ENCODE measurements around the gene POC5.
"Not testable (repeated sequence)": the region's sequence is repeated elsewhere in the genome, so short reads cannot be mapped to it uniquely, and the experiment has no call there.

POC5 gene

DNA sequence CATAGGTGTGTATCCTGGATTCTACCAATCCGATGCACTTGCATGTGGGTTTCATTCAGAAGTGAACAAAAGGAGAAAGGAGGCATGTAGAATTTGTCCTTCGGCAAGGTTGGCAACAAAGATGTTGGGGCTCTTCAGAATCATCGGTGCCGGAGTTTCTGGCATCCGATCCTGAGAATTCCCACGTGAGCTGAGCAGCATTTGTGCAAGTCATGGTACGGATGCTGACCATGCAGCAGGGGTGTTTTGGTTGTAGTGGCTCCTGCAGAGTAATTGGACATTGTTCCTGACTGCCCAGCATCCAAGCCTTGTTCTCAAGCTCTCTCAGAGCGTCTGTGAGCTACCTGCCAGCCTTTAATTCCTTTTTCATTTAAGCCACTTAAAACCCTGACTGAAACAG is 19.0 kb upstream of the POC5 start:
- DNase-seq (ENCODE audit: low read depth in 2 of 2) = no peak
- H3K4me3 ChIP-seq (replicated peaks in 1 of 2; ENCODE audit: low read depth in 2 of 2, low read length in 2 of 2) = no peak overlapping the region
- TF ChIP-seq, protein P1, sequence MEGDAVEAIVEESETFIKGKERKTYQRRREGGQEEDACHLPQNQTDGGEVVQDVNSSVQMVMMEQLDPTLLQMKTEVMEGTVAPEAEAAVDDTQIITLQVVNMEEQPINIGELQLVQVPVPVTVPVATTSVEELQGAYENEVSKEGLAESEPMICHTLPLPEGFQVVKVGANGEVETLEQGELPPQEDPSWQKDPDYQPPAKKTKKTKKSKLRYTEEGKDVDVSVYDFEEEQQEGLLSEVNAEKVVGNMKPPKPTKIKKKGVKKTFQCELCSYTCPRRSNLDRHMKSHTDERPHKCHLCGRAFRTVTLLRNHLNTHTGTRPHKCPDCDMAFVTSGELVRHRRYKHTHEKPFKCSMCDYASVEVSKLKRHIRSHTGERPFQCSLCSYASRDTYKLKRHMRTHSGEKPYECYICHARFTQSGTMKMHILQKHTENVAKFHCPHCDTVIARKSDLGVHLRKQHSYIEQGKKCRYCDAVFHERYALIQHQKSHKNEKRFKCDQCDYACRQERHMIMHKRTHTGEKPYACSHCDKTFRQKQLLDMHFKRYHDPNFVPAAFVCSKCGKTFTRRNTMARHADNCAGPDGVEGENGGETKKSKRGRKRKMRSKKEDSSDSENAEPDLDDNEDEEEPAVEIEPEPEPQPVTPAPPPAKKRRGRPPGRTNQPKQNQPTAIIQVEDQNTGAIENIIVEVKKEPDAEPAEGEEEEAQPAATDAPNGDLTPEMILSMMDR (IDR thresholded peaks at IDR 0.05; ENCODE audit: low read depth, low read length) = no peak

DNA sequence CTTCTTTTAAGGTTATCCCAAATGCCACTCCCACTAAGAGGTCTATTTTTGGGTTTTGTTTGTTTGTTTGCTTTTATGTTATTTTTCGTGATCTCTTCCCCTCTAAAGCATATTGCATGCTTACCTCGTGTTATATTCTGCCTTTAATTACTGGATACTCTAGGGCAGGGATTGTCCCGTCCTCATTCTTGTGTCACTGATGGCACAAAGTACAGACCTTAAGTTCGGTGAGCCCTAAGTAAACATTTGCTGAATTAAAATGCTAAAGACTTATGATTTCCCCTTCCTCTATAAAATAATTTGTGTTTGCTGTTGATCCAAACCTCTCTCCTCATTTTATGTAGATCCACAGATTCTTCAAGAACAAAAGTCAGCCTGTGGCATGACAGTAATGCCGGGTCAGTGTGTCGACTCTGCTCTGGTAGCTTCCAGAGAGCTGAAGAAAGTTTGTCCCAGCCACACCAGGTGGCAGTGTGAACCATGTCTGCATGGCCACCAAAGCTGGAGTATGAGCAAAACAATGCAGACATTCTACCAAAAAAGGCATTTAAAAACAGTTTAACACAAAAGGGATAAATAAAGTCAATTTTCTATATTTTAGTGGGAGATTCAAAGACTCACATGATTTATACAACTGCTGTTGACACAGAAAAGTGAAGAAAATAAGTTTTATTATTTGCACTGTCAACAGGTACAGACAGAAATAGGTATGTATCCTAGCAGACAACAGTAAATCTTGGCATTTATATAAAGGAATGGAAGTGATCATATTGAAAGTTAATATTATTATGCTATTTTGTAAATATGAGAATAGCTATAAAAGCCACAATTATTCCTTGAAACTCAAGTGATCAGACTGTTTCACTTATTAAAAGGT is 17.9 kb upstream of the POC5 start:
- TF ChIP-seq, protein P1 (IDR thresholded peaks at IDR 0.05; ENCODE audit: low read depth, low read length) = peak; percentile 42
- peak; percentile 16 to 46 for DNase-seq (ENCODE audit: low read depth in 2 of 2)
- no peak overlapping the region for H3K4me3 ChIP-seq (replicated peaks in 1 of 2; ENCODE audit: low read depth in 2 of 2, low read length in 2 of 2)

DNA sequence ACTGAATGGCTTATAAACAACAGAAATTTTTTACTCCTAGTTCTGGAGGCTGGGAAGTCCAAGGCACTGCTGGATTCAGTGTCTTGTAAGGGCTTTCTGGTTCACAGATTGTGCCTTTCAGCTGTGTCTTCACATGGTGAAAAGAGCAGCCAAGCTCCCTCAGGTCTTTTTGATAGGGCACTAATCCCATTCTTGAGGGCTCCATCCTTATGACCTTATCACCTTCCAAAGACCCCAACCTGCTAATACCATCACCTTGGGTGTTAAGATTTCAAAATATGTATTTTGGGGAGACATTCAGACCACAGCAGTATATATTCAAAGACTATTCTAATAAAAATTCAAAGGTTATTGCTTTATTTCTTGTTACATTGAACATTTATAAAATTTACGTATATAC is 16.5 kb upstream of the POC5 start:
- TF ChIP-seq, protein P1 (IDR thresholded peaks at IDR 0.05; ENCODE audit: low read depth, low read length) = no peak
- no peak for DNase-seq (ENCODE audit: low read depth in 2 of 2)
- no peak overlapping the region for H3K4me3 ChIP-seq (replicated peaks in 1 of 2; ENCODE audit: low read depth in 2 of 2, low read length in 2 of 2)

DNA sequence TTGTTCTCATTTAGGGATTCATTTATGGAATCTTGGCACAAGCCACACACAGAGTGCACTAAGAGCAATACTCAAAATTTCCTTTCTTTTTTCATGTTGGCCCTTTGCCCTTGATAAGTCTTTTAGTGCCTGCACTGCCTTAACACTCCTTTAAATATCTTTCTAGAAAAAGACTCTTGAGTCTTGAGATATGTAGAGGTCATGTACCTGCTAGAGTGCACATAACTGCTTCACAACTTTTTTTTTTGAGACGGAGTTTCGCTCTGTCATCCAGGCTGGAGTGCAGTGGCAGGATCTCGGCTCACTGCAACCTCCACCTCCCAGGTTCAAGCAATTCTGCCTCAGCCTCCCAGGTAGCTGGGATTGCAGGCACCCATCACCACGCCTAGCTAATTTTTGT is 14.3 kb upstream of the POC5 start:
- H3K4me3 ChIP-seq (replicated peaks in 1 of 2; ENCODE audit: low read depth in 2 of 2, low read length in 2 of 2); DNase-seq (ENCODE audit: low read depth in 2 of 2): not testable (repeated sequence)

DNA sequence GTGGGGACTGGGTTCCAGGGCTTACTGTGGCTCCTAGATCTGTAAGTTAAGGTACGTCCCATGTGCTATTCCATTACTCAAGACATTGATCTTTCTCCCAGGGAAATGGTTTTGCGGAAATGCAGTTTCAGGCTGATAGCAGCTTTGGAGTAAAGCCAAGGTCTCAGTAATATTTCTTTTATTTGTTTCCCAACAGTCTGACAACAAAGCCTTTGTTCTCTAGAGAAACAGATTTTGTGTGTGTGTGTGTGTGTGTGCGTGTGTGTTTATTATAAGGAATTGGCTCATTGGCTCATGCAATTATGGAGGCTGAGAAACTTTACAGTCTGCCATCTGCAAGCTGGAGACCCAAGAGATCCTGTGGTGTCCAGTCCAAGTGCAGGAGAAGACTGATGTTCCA is 12.1 kb upstream of the POC5 start:
- TF ChIP-seq, protein P1 (IDR thresholded peaks at IDR 0.05; ENCODE audit: low read depth, low read length) = no peak
- peak; percentile 14 to 42 for DNase-seq (ENCODE audit: low read depth in 2 of 2)
- H3K4me3 ChIP-seq (replicated peaks in 1 of 2; ENCODE audit: low read depth in 2 of 2, low read length in 2 of 2) = no peak overlapping the region

DNA sequence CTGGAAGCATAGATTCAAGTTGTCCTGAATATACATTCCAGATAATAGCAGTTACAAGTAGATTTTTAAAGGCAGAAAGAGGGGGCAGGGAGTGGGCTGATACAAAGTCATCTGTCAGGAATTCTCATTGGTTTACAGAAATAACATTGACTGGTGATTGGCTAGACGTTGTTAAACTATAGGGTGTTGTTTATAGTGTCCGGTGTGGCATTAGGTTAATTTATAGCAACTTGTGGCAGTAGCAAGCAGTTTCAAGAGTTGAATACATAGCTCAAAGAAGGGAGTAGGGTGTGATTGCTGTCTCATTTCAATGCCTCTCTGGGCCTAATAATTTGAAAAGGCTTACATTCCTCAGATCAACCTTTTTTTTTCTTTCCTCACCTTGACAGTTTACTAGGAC is 10.7 kb upstream of the POC5 start:
- TF ChIP-seq, protein P1 (IDR thresholded peaks at IDR 0.05; ENCODE audit: low read depth, low read length) = no peak
- no peak for DNase-seq (ENCODE audit: low read depth in 2 of 2)
- H3K4me3 ChIP-seq (replicated peaks in 1 of 2; ENCODE audit: low read depth in 2 of 2, low read length in 2 of 2) = no peak overlapping the region

DNA sequence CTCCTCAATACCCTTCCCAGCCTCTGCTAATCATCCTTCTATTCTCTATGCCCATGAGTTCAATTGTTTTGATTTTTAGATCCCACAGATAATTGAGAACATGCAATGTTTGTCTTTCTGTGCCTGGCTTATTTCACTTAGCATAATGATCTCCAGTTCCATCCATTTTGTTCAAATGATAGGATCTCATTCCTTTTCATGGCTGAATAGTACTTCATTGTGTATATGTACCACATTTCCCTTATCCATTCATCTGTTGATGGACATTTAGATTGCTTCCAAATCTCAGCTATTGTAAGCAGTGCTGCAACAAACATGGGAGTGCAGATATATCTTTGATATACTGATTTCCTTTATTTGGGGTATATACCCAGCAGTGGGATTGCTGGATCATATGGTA is 9.0 kb upstream of the POC5 start:
- DNase-seq (ENCODE audit: low read depth in 2 of 2); H3K4me3 ChIP-seq (replicated peaks in 1 of 2; ENCODE audit: low read depth in 2 of 2, low read length in 2 of 2): not testable (repeated sequence)

DNA sequence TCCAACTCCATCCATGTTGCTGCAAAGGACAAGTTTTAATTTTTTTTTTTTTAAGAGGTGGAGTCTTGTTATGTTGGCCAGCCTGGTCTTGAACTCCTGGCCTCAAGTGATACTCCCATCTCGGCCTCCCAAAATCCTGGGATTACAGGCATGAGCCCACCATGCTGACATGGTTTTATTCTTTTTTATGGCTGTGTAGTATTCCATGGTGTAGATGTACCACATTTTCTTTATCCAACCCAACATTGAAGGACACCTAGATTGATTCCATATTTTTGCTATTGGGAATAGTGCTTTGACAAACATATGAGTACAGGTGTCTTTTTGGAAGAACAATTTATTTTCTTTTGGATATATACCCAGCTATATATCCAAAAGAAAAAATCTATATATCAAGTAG is 6.1 kb upstream of the POC5 start:
- no peak overlapping the region for H3K4me3 ChIP-seq (replicated peaks in 1 of 2; ENCODE audit: low read depth in 2 of 2, low read length in 2 of 2)
- TF ChIP-seq, protein P1 (IDR thresholded peaks at IDR 0.05; ENCODE audit: low read depth, low read length) = no peak
- no peak for DNase-seq (ENCODE audit: low read depth in 2 of 2)

All from cardiac fibroblast (primary cell).